Measurements from ENCODE around the gene APBA1. TPM values are rescaled to one million over a fixed set of nuclear protein-coding genes. Genes with fewer than 3 reads are reported as not detected.

The APBA1 gene
- total and polyA plus RNA-seq, 2 of the 8 experiments (the other 6 are each of a cell fraction or from before 2014, with no cell fraction given), result 0.36 to 0.60 TPM

DNA sequence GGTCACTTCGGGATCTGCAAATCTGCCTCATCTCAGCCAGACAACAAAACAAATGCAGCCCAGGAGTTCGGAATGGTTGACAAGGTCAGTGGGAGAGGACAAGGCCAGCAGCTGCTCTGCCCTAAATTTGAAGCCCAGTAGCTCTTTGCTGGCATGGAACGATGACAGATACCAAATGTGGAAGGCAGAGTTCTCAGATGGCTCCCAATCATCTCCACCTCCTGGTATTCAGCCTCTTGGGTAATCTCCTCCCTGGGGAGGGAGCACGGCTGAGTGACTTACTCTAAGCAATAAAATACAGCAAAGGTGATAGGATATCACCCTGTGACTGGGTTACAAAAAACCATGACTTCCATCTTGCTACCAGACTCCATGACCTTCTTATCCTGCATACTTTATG lies 174.4 kb downstream of the APBA1 start (continued):
- TF ChIP-seq, protein P1, sequence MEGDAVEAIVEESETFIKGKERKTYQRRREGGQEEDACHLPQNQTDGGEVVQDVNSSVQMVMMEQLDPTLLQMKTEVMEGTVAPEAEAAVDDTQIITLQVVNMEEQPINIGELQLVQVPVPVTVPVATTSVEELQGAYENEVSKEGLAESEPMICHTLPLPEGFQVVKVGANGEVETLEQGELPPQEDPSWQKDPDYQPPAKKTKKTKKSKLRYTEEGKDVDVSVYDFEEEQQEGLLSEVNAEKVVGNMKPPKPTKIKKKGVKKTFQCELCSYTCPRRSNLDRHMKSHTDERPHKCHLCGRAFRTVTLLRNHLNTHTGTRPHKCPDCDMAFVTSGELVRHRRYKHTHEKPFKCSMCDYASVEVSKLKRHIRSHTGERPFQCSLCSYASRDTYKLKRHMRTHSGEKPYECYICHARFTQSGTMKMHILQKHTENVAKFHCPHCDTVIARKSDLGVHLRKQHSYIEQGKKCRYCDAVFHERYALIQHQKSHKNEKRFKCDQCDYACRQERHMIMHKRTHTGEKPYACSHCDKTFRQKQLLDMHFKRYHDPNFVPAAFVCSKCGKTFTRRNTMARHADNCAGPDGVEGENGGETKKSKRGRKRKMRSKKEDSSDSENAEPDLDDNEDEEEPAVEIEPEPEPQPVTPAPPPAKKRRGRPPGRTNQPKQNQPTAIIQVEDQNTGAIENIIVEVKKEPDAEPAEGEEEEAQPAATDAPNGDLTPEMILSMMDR (IDR thresholded peaks at IDR 0.05; ENCODE audit: control extremely low read depth in 1 of 3, insufficient read depth in 1 of 3, low read depth in 1 of 3, low read length in 3 of 3), result no peak

Data from H1 (cell line).